ENCODE data around the gene ZYX. TPM values are rescaled to one million over a fixed set of nuclear protein-coding genes. Genes with fewer than 3 reads are reported as not detected.

ZYX gene
- total and polyA plus RNA-seq, 12 donors: 48.5 to 152 (median 74.6) TPM

DNA sequence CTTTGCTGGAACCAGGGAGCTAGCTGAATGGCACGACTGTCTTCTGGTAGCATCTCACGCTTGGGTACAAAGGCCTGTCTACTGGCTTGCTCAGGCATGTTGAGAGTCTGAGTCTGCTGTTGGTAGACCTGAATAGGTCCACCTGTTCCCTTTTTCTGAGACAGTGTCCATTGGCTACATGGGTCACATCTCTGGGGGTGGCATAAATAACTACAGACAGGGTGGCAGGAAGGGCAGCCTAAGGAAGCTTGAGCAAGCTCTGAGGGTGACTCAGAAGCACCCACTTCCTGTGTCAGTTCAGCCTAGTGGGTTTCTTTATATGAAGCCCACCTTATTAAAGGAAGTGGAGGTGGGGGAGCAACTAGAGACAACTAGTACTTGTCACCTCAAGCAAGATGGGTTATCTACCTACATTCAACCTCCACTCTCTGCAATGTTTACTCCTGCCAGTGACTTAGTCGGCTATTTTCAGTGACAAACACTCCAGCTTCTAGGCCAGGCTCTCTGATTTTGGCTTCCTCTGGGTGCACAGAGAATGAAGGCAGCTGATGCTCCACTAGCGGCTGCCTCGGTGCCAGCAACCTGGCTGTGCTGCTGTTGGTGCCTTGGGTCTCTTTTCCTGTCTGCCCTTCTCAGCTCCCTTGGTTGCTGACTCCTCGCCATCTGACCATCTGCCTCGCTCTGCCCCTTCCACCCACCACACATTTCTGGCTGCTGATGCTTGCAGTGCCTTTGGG is 5.7 kb upstream of the ZYX start:
- no peaks in the 10 kb centered on the region for H3K27me3 ChIP-seq
- H3K36me3 ChIP-seq: no peaks in the 10 kb centered on the region
- DNase-seq: no peak
- no peak overlapping the region for H3K4me3 ChIP-seq
- no peak for TF ChIP-seq CTCF (IDR thresholded peaks at IDR 0.05)
- 84 to 92% methylated on average over 7 of the region's 7 CpGs for WGBS, 2 donors
- intact Hi-C loops (cut with DNase I): loop anchor here in 2 of 10 donors (5.0 to 10.0 kb wide), 2 partner anchors 42 to 51 kb away; no protein-coding TSS in a partner anchor
- H3K4me1 ChIP-seq: peaks cover 0 to 77% (median 11%) of the 10 kb centered on the region in 9 donors
- no peaks in the 10 kb centered on the region for H3K9me3 ChIP-seq
- H3K27ac ChIP-seq: peak overlapping the region in 3 of 10 donors; percentile 15 to 100 (median 35)
- peak in 2 of 8 donors; percentile 11 to 29 for ATAC-seq

DNA sequence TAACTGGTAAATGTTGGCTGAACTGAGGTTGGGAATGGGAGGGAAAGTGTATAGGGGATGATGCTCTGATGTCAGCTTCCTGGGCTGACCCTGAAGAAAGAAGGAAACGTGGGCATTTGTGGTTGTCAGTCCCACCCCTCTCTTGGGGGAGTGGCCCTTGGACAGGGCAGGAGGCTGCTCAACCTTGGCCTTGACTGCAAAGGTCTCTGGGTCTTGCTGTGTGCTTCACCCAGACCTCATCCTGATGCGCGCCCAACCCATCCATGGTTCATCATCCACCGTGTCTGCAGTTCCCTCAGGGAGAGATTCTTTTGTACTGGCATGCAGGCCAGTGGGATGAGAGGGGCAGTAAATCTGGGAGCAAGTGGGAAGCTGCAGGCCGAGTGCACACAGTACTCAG is 4.7 kb upstream of the ZYX start:
- peaks cover 0 to 77% (median 12%) of the 10 kb centered on the region in 9 donors for H3K4me1 ChIP-seq
- no peaks in the 10 kb centered on the region for H3K9me3 ChIP-seq

GRCh38 chr7:143379611-143380259 is 1.4 kb upstream of the ZYX start:
- TF ChIP-seq CTCF (IDR thresholded peaks at IDR 0.05): no peak
- ATAC-seq: peak in 5 of 8 donors; percentile 0 to 2 (median 0)
- intact Hi-C loops (cut with DNase I): loop anchor here in 8 of 10 donors (1.0 to 10.0 kb wide), 7 partner anchors 37 to 117 kb away; partner anchors contain the start of gene GSTK1 (in 2 of the 8)

More for the DNA sequence above, 4.7 kb upstream of the ZYX start:
- DNase-seq (no peak), ATAC-seq (no peak)
- intact Hi-C loops (cut with DNase I): loop anchor here in 2 of 10 donors (5.0 to 10.0 kb wide), 2 partner anchors 41 to 52 kb away; no protein-coding TSS in a partner anchor
- Histone ChIP-seq H3K27me3 (no peaks in the 10 kb centered on the region), H3K27ac (peak overlapping the region in 1 of 10 donors; percentile 100), H3K36me3 (no peaks in the 10 kb centered on the region), H3K4me3 (no peak overlapping the region)
- no peak for TF ChIP-seq CTCF (IDR thresholded peaks at IDR 0.05)
- 72 to 76% methylated on average over 5 of the region's 5 CpGs for WGBS, 2 donors

GRCh38 chr7:143380260-143380645 is 892 bp upstream of the ZYX start:
- WGBS, 2 donors: 1% methylated on average over 35 of the region's 35 CpGs
- peak overlapping the region; percentile 79 to 100 (median 96) for H3K4me3 ChIP-seq

More at GRCh38 chr7:143379611-143380259, 1.4 kb upstream of the ZYX start:
- WGBS, 2 donors: 32% methylated on average over 15 of the region's 15 CpGs
- H3K36me3 ChIP-seq: peaks cover 0 to 26% (median 0%) of the 10 kb centered on the region in 9 donors
- peak overlapping the region in 9 of 10 donors; percentile 79 to 100 (median 95) for H3K4me3 ChIP-seq
- H3K9me3 ChIP-seq: no peaks in the 10 kb centered on the region
- peak overlapping the region in 9 of 10 donors; percentile 97 to 100 (median 100) for H3K27ac ChIP-seq
- no peaks in the 10 kb centered on the region for H3K27me3 ChIP-seq
- no peak for DNase-seq
- peaks cover 5 to 82% (median 40%) of the 10 kb centered on the region in 9 donors for H3K4me1 ChIP-seq

More at GRCh38 chr7:143380260-143380645, 892 bp upstream of the ZYX start:
- intact Hi-C loops (cut with DNase I): loop anchor here in 6 of 10 donors (1.0 to 10.0 kb wide), 6 partner anchors 36 to 118 kb away; partner anchors contain the start of gene GSTK1 (in 2 of the 6)
- ATAC-seq (peak; percentile 60 to 88 (median 76)), DNase-seq (peak; percentile 89 to 91)
- H3K27me3 ChIP-seq: no peaks in the 10 kb centered on the region
- no peaks in the 10 kb centered on the region for H3K9me3 ChIP-seq
- H3K27ac ChIP-seq: peak overlapping the region; percentile 97 to 100 (median 100)
- peaks cover 0 to 31% (median 0%) of the 10 kb centered on the region in 9 donors for H3K36me3 ChIP-seq
- H3K4me1 ChIP-seq: peaks cover 8 to 82% (median 45%) of the 10 kb centered on the region in 9 donors
- TF ChIP-seq CTCF (IDR thresholded peaks at IDR 0.05): peak; percentile 85 to 95 (median 92)
